Measurements from ENCODE around the gene CNTN4.

DNA sequence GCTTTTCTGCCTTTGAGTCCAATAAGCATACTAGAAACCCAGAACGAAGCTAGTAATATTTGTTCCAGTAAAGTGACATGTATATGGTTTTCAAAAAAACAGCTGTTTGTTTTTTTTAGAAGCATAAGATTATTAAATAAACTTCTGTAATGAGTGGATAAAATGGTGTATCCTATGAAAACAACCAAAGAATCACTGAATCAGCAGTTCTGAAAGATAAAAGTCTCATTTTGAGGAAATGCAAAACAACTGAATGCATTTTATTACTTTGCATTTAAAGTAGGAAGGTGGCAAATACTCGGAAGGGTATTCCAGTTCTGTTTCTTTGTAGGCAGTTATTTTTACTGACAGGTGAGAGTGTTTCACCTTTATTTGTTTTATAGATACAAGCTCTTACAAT lies 107.0 kb downstream of the CNTN4 start:
- TF ChIP-seq BHLHE40 (IDR thresholded peaks at IDR 0.05; ENCODE audit: borderline replicate concordance) (no peak), FOXM1 (IDR thresholded peaks at IDR 0.05; ENCODE audit: borderline replicate concordance) (no peak), HDGF (IDR thresholded peaks at IDR 0.05; ENCODE audit: borderline replicate concordance) (no peak), SUZ12 (IDR thresholded peaks at IDR 0.05) (no peak), NFRKB (IDR thresholded peaks at IDR 0.05) (no peak), ARNT (IDR thresholded peaks at IDR 0.05) (no peak), SP1 (IDR thresholded peaks at IDR 0.05) (no peak)

Data from HEK293T (cell line).